H9 (cell line): ENCODE results near the gene LRRC34. TPM values are rescaled to one million over a fixed set of nuclear protein-coding genes. Genes with fewer than 3 reads are reported as not detected.

Experiments
- DNase-seq: peaks from one replicate; pipeline ENCODE4 v3.0.0-alpha.2; 2017
- H2AFZ ChIP-seq: one replicate; pipeline ENCODE4 v1.6.1; 2013; ENCODE audit warnings: mild to moderate bottlenecking, low read length, control low read depth, moderate library complexity
- H2AK5ac ChIP-seq: 2 replicates; pipeline ENCODE4 v1.6.1; 2013; ENCODE audit warnings: low read length, control low read depth, mixed read lengths; ENCODE audit not compliant: insufficient read length
- H2BK120ac ChIP-seq: one replicate; pipeline ENCODE4 v1.6.1; 2013; ENCODE audit warnings: low read depth, mild to moderate bottlenecking, low read length, control low read depth, inconsistent platforms; ENCODE audit not compliant: poor library complexity, severe bottlenecking
- H2BK12ac ChIP-seq: 2 replicates; pipeline ENCODE4 v1.6.1; 2013; ENCODE audit warnings: low read length, control low read depth, mixed read lengths, low read depth; ENCODE audit not compliant: insufficient read length
- H2BK15ac ChIP-seq: 2 replicates; pipeline ENCODE4 v1.6.1; 2013; ENCODE audit warnings: low read depth, low read length, control low read depth
- H2BK20ac ChIP-seq: one replicate; pipeline ENCODE4 v1.6.1; 2013; ENCODE audit warnings: low read depth, mild to moderate bottlenecking, low read length, control low read depth, inconsistent platforms; ENCODE audit not compliant: poor library complexity, severe bottlenecking
- H2BK5ac ChIP-seq: 2 replicates; pipeline ENCODE4 v1.6.1; 2013; ENCODE audit warnings: low read length, control low read depth, mixed read lengths; ENCODE audit not compliant: insufficient read length
- H3K14ac ChIP-seq: 2 replicates; pipeline ENCODE4 v1.6.1; 2013; ENCODE audit warnings: low read length, control low read depth; ENCODE audit not compliant: insufficient read depth
- H3K18ac ChIP-seq: 2 replicates; pipeline ENCODE4 v1.6.1; 2013; ENCODE audit warnings: low read depth, mild to moderate bottlenecking, mixed read lengths, low read length, control low read depth; ENCODE audit not compliant: insufficient read length
- H3K23ac ChIP-seq: 2 replicates; pipeline ENCODE4 v1.6.1; 2013; ENCODE audit warnings: low read length, control low read depth, mixed read lengths, low read depth; ENCODE audit not compliant: insufficient read length
- H3K23me2 ChIP-seq: 2 replicates; pipeline ENCODE4 v1.6.1; 2013; ENCODE audit warnings: low read depth, mild to moderate bottlenecking, mixed read lengths, low read length, control low read depth; ENCODE audit not compliant: insufficient read length, poor library complexity, severe bottlenecking
- H3K27ac ChIP-seq: 2 replicates; pipeline ENCODE4 v1.5.1; 2013; ENCODE audit warnings: low read length, control low read depth, mixed read lengths, low read depth; ENCODE audit not compliant: insufficient read length
- H3K27me3 ChIP-seq: 2 replicates; pipeline ENCODE4 v1.6.1; 2013; ENCODE audit warnings: low read length, control low read depth, inconsistent platforms; ENCODE audit not compliant: insufficient read depth
- H3K4ac ChIP-seq: 2 replicates; pipeline ENCODE4 v1.6.1; 2013; ENCODE audit warnings: low read depth, mild to moderate bottlenecking, control low read depth, inconsistent platforms, low read length, moderate library complexity
- H3K4me1 ChIP-seq: 2 replicates; pipeline ENCODE4 v1.6.1; 2013; ENCODE audit warnings: low read length, control low read depth, inconsistent platforms; ENCODE audit not compliant: insufficient read depth
- H3K4me2 ChIP-seq: 2 replicates; pipeline ENCODE4 v1.6.1; 2013; ENCODE audit warnings: low read length, control low read depth, mixed read lengths; ENCODE audit not compliant: insufficient read length, insufficient read depth
- H3K56ac ChIP-seq: 2 replicates; pipeline ENCODE4 v1.6.1; 2013; ENCODE audit warnings: low read depth, mild to moderate bottlenecking, mixed read lengths, low read length, control low read depth; ENCODE audit not compliant: insufficient read length
- H3K79me1 ChIP-seq: 2 replicates; pipeline ENCODE4 v1.6.1; 2013; ENCODE audit warnings: low read depth, mild to moderate bottlenecking, moderate library complexity, low read length, control low read depth, inconsistent platforms; ENCODE audit not compliant: insufficient read depth, poor library complexity, severe bottlenecking
- H3K79me2 ChIP-seq: 2 replicates; pipeline ENCODE4 v1.6.1; 2013; ENCODE audit warnings: low read length, control low read depth, inconsistent platforms; ENCODE audit not compliant: insufficient read depth
- H3K9ac ChIP-seq: 2 replicates; pipeline ENCODE4 v1.6.1; 2013; ENCODE audit warnings: low read length, control low read depth, mixed read lengths; ENCODE audit not compliant: insufficient read length; ENCODE audit errors: extremely low read depth
- H3K9me3 ChIP-seq: one replicate; pipeline ENCODE4 v1.6.1; 2013; ENCODE audit warnings: low read depth, low read length, inconsistent platforms; ENCODE audit not compliant: control insufficient read depth
- H3T11ph ChIP-seq: one replicate; pipeline ENCODE4 v1.6.1; 2013; ENCODE audit warnings: mild to moderate bottlenecking, low read length, control low read depth, inconsistent platforms
- H4K20me1 ChIP-seq: one replicate; pipeline ENCODE4 v1.6.1; 2013; ENCODE audit not compliant: control insufficient read depth, insufficient read length, insufficient read depth
- H4K5ac ChIP-seq: 2 replicates; pipeline ENCODE4 v1.6.1; 2013; ENCODE audit warnings: low read depth, mild to moderate bottlenecking, mixed read lengths, low read length, control low read depth; ENCODE audit not compliant: insufficient read length
- H4K8ac ChIP-seq: replicated peaks from 2 replicates; pipeline ENCODE4 v1.6.1; 2013; ENCODE audit warnings: low read length, control low read depth, mixed read lengths, low read depth; ENCODE audit not compliant: insufficient read length
- H4K91ac ChIP-seq: 2 replicates; pipeline ENCODE4 v1.6.1; 2013; ENCODE audit warnings: low read depth, mild to moderate bottlenecking, moderate library complexity, mixed read lengths, low read length, control low read depth; ENCODE audit not compliant: insufficient read length
- H3K27ac Mint-ChIP-seq, 3 experiments: 2 replicates in 2 of 3; 3 replicates in 1 of 3; pipeline ENCODE4 v1.8.0; 2020 to 2021; ENCODE audit warnings: mixed read lengths in 3 of 3, mild to moderate bottlenecking in 1 of 3, moderate library complexity in 1 of 3
- H3K27me3 Mint-ChIP-seq: 2 replicates; pipeline ENCODE4 v1.8.0; 2021; ENCODE audit warnings: low read depth, mild to moderate bottlenecking, moderate library complexity, mixed read lengths
- H3K36me3 Mint-ChIP-seq, 3 experiments: 2 replicates in 2 of 3; 3 replicates in 1 of 3; pipeline ENCODE4 v1.8.0; 2020 to 2021; ENCODE audit warnings: low read depth in 3 of 3, mixed read lengths in 3 of 3; ENCODE audit not compliant: insufficient read depth in 1 of 3
- H3K4me1 Mint-ChIP-seq, 2 experiments: 2 replicates each; pipeline ENCODE4 v1.8.0; 2020; ENCODE audit warnings: mixed read lengths in 2 of 2
- H3K4me3 Mint-ChIP-seq, 2 experiments: 2 replicates in 1 of 2; 3 replicates in 1 of 2; pipeline ENCODE4 v1.8.0; 2020 to 2021; ENCODE audit warnings: mild to moderate bottlenecking in 2 of 2, mixed read lengths in 2 of 2, moderate library complexity in 1 of 2
- H3K9me3 Mint-ChIP-seq, 2 experiments: 2 replicates in 1 of 2; 3 replicates in 1 of 2; pipeline ENCODE4 v1.8.0; 2020; ENCODE audit warnings: mild to moderate bottlenecking in 2 of 2, mixed read lengths in 2 of 2, moderate library complexity in 1 of 2
- CTCF ChIP-seq: fragments of 200-600 bp; sonication (generic); conservative IDR thresholded peaks from 3 replicates; pipeline ENCODE4 v1.8.0; 2021; ENCODE audit warnings: antibody characterized with exemption, mild to moderate bottlenecking
- WGBS: extraction: QIAGEN DNeasy Blood & Tissue Kit; methylation state at CpG from one replicate; pipeline ENCODE4 v1.1.7; 2013; ENCODE audit warnings: missing lambda C conversion rate, low lambda C conversion rate, mixed read lengths; ENCODE audit not compliant: insufficient read length; ENCODE audit errors: extremely low coverage; 5-methylcytosine and 5-hydroxymethylcytosine counted together
- long read RNA-seq: library from polyadenylated mRNA; unstranded; transcript quantifications from one replicate; pipeline ENCODE4 v2.0.0, GENCODE V29; 2020
- total RNA-seq: library from RNA; stranded (reverse); gene quantifications from 2 replicates; pipeline ENCODE4 v1.2.1, GENCODE V29; 2021

LRRC34 gene
- total RNA-seq, result 4.6 and 5.1 TPM in 2 replicates
- long read RNA-seq, transcript LRRC34-204 (9 exons, 1,475 nt), result major isoform, 7 of 22 reads
- long read RNA-seq, partial matches to known transcripts, result 7 of 22 reads
- long read RNA-seq, other reads (novel, unspliced or antisense), result 6 of 22 reads

- Histone ChIP-seq H2AFZ (peak within 1 kb of the TSS; percentile 59), H4K91ac (no peak within 1 kb of the TSS), H3K79me1 (no peaks in the 10 kb centered on the region), H3T11ph (no peak within 1 kb of the TSS), H3K4me1 (no peaks in the 10 kb centered on the region), H3K27me3 (no peaks in the 10 kb centered on the region), H3K27ac (no peak within 1 kb of the TSS), H3K23me2 (peaks cover 9% of the 10 kb centered on the region), H3K4ac (no peak within 1 kb of the TSS), H2BK12ac (no peak within 1 kb of the TSS), H3K23ac (no peak within 1 kb of the TSS), H3K9ac (no peak within 1 kb of the TSS), H3K9me3 (no peaks in the 10 kb centered on the region), H3K56ac (no peak within 1 kb of the TSS), H2BK15ac (no peak within 1 kb of the TSS), H4K8ac (no peak within 1 kb of the TSS), H4K20me1 (no peaks in the 10 kb centered on the region), H3K14ac (peak within 1 kb of the TSS; percentile 62; the same call in 1 of the 2 replicates), H3K18ac (peak within 1 kb of the TSS; percentile 66), H3K79me2 (no peaks in the 10 kb centered on the region), H2BK5ac (no peak within 1 kb of the TSS), H2BK120ac (no peak within 1 kb of the TSS), H2AK5ac (no peak within 1 kb of the TSS), H2BK20ac (no peak within 1 kb of the TSS), H4K5ac (no peak within 1 kb of the TSS), H3K4me2 (peak within 1 kb of the TSS; percentile 38)
- DNase-seq, result peak; percentile 93
- H3K27ac Mint-ChIP-seq, result peak within 1 kb of the TSS in 1 of 3 experiments; percentile 88; a peak in 2 of 7 replicates
- H3K27me3 Mint-ChIP-seq, result peaks cover 29% of the 10 kb centered on the region
- peaks cover 25 to 30% of the 10 kb centered on the region in 2 experiments for H3K4me1 Mint-ChIP-seq
- WGBS, result no CpG with 5 or more reads among the region's 56 CpGs
- peaks cover 2 to 18% (median 10%) of the 10 kb centered on the region in 3 experiments; a peak in 6 of 7 replicates for H3K36me3 Mint-ChIP-seq
- no peak for TF ChIP-seq CTCF
- H3K4me3 Mint-ChIP-seq, result peak within 1 kb of the TSS; percentile 53 to 74; a peak in 4 of 5 replicates
- H3K9me3 Mint-ChIP-seq, result peaks cover 10 to 16% of the 10 kb centered on the region in 2 experiments
These were observed at the start of gene LRRC34, which contains the start of gene LRRIQ4 for GRCh38 chr3:169812332-169813235. Gene LRRC34 (minus strand): TSS chr3:169812904. CDS start chr3:169812548, 356 bp downstream. Gene LRRIQ4 (plus strand): TSS chr3:169812870. CDS start chr3:169821922, 9,052 bp downstream.
